Astrocyte of the spinal cord (primary cell): Measurements from ENCODE around the gene LRRK1.
"Not testable (repeated sequence)": the region's sequence is repeated elsewhere in the genome, so short reads cannot be mapped to it uniquely, and the experiment has no call there.

Source experiments
- DNase-seq: peaks from one replicate; pipeline ENCODE4 v3.0.0; 2011; ENCODE audit warnings: low read depth, low spot score
- H3K4me3 ChIP-seq: 2 replicates; pipeline ENCODE4 v1.5.1; 2011; ENCODE audit warnings: low read depth, mild to moderate bottlenecking, low read length, moderate library complexity
- in situ Hi-C: cut with HindIII; loops from 2 replicates; pipeline ENCODE4 v1.10.0; 2017; ENCODE audit warnings: low sequenced_read_pairs
- TF ChIP-seq, protein P1 (sequence below): IDR thresholded peaks from 2 replicates; pipeline ENCODE4 v1.5.1; 2012; ENCODE audit warnings: low read depth, mild to moderate bottlenecking, low read length, inconsistent platforms

Gene LRRK1

DNA sequence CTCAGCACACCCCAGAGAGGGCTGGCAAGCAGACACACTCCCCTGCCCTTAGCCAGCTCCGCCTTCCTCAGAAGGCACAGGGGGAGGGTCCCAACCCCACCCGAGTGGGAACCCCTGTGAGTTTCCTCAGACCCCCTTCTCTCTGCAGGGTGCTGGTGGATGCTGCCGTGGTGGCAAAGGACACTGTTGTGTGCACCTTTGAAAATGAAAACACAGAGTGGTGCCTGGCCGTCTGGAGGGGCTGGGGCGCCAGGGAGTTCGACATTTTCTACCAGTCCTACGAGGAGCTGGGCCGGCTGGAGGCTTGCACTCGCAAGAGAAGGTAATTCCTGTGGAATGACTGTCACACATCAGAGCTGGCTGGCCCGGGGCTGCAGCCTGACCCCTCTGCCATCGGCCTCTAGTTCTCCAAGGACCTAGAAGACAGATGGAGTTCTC is 149.4 kb downstream of the LRRK1 start:
- no peak for DNase-seq
- in situ Hi-C loops: no loop called here
- TF ChIP-seq, protein P1, sequence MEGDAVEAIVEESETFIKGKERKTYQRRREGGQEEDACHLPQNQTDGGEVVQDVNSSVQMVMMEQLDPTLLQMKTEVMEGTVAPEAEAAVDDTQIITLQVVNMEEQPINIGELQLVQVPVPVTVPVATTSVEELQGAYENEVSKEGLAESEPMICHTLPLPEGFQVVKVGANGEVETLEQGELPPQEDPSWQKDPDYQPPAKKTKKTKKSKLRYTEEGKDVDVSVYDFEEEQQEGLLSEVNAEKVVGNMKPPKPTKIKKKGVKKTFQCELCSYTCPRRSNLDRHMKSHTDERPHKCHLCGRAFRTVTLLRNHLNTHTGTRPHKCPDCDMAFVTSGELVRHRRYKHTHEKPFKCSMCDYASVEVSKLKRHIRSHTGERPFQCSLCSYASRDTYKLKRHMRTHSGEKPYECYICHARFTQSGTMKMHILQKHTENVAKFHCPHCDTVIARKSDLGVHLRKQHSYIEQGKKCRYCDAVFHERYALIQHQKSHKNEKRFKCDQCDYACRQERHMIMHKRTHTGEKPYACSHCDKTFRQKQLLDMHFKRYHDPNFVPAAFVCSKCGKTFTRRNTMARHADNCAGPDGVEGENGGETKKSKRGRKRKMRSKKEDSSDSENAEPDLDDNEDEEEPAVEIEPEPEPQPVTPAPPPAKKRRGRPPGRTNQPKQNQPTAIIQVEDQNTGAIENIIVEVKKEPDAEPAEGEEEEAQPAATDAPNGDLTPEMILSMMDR: no peak
- H3K4me3 ChIP-seq: no peak overlapping the region

DNA sequence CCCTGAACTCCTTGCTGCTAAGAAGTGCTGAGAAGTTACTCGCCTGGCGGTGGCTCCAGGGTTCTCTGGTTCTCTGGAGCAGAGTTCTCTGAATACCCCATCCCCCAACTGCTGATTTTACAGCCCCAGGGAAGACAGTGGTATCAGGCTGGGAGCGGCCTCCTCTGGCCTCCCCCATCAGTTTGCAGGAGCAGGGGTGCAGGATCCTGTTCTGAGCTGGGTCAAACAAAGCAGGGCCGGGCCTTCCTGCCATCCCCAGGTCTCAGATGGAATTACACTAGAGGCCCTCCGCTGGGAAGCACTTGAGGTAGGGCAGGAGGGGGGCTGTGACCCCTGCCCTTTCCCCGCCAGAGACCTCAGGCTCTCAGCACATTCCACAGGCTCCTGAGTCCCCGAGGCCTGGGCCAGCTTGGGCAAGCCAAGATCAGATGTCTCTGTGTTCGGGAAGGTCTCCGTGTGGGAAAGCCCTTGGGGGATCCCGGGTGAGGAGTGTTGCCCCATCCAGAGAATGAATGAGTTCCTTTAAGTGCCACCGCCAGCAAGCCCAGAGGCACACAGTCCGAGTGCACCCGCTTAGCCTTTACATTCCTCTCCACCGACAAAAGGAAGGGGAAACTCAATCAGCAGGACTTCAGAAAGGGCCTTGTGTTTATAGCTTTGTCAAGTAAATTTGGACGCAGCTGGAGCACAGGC is 149.9 kb downstream of the LRRK1 start:
- H3K4me3 ChIP-seq: no peak overlapping the region
- in situ Hi-C loops: no loop called here
- TF ChIP-seq, protein P1: peak; percentile 14
- DNase-seq: peak; percentile 28

DNA sequence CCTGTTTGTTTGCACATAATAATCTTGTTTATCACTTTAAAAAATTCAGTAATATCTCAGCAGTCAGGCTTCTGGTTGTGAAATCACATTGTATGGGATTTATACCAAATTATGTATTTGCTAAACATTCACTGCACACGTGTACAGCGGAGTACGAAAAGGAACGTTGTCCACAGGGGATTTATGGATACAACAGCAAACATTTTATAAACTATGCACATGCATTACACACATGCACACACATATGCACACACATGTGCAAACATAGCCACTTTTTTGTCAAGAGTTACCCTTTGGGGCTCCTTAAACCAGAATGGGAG is 150.5 kb downstream of the LRRK1 start:
- no peak for DNase-seq
- in situ Hi-C loops: no loop called here
- H3K4me3 ChIP-seq: no peak overlapping the region
- TF ChIP-seq, protein P1: no peak

DNA sequence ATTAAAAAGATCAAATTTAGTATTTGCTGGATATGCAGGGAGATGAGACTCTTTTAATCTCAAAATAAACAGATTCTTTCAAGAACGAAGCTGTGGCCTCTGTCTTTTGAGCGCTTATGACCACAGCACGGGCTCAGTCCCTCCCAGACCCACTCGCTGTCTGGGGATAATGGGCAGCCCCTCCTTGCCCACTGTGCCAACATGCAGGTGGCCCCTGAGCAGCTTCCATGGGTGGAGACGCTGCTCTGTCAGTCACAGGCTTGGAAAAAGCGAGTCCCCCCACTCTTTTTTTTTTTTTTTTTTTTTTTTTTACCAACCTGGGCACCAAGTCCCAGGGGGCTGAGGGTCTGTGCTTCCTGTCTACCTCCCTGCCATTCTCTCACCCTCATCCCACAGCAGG is 150.9 kb downstream of the LRRK1 start:
- DNase-seq: no peak

GRCh38 chr15:101070502-101071273 is 151.5 kb downstream of the LRRK1 start:
- peak; percentile 85 for DNase-seq
- TF ChIP-seq, protein P1: no peak
- in situ Hi-C loops: no loop called here
- no peak overlapping the region for H3K4me3 ChIP-seq

More for the DNA sequence above, 150.9 kb downstream of the LRRK1 start:
- H3K4me3 ChIP-seq: no peak overlapping the region
- in situ Hi-C loops: no loop called here
- TF ChIP-seq, protein P1: no peak

- no peak for DNase-seq
- TF ChIP-seq, protein P1: no peak
- no peak overlapping the region for H3K4me3 ChIP-seq
- in situ Hi-C loops: no loop called here
These were observed 152.5 kb downstream of the LRRK1 start for GRCh38 chr15:101071651-101072050.

DNA sequence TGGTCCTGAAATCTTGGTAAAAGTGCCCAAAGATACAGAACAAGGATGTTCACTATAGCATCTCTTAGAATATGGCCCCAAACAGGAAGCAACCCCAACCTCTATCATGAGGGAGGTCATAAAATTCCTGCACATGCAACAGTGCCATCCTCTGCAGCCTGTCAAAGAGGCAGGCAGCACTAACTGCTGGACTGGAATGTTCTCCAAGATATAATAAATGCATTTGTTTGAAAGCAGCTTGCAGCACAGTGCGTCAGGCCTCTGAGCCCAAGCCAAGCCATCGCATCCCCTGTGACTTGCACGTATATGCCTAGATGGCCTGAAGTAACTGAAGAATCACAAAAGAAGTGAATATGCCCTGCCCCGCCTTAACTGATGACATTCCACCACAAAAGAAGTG is 153.1 kb downstream of the LRRK1 start:
- in situ Hi-C loops, H3K4me3 ChIP-seq, DNase-seq: not testable (repeated sequence)

GRCh38 chr15:101077806-101078668 is 158.9 kb downstream of the LRRK1 start:
- in situ Hi-C loops, DNase-seq, H3K4me3 ChIP-seq: not testable (repeated sequence)
